GM18868 (cell line): ENCODE measurements around the gene IL1RAPL1.

Source experiments
- ATAC-seq: cut with Tn5 transposase; IDR thresholded peaks from one replicate; pipeline ENCODE4 v1.9.1; 2021; ENCODE audit warnings: mild to moderate bottlenecking, moderate library complexity; ENCODE audit not compliant: unreplicated experiment

Gene IL1RAPL1

GRCh38 chrX:28946846-28947245 is 359.6 kb downstream of the IL1RAPL1 start:
- ATAC-seq, result no peak

- no peak for ATAC-seq
Measured at GRCh38 chrX:28960063-28960462, 372.8 kb downstream of the IL1RAPL1 start.

GRCh38 chrX:28966331-28966730 is 379.1 kb downstream of the IL1RAPL1 start:
- no peak for ATAC-seq

GRCh38 chrX:28969126-28969525 is 381.9 kb downstream of the IL1RAPL1 start:
- ATAC-seq, result no peak

- ATAC-seq, result no peak
Measured at GRCh38 chrX:28979877-28980276, 392.6 kb downstream of the IL1RAPL1 start.

- ATAC-seq, result peak; percentile 63
Measured at GRCh38 chrX:28981952-28982351, 394.7 kb downstream of the IL1RAPL1 start.

- no peak for ATAC-seq
Measured at GRCh38 chrX:28988246-28988645, 401.0 kb downstream of the IL1RAPL1 start.

- ATAC-seq, result no peak
Measured at GRCh38 chrX:28997706-28998463, 410.6 kb downstream of the IL1RAPL1 start.

GRCh38 chrX:28998609-28999135 is 411.4 kb downstream of the IL1RAPL1 start:
- no peak for ATAC-seq

- no peak for ATAC-seq
Measured at GRCh38 chrX:29012867-29013266, 425.6 kb downstream of the IL1RAPL1 start.

- no peak for ATAC-seq
Measured at GRCh38 chrX:29023207-29023606, 436.0 kb downstream of the IL1RAPL1 start.

- no peak for ATAC-seq
Measured at GRCh38 chrX:29024871-29025270, 437.6 kb downstream of the IL1RAPL1 start.

GRCh38 chrX:29039501-29039900 is 452.3 kb downstream of the IL1RAPL1 start:
- no peak for ATAC-seq

- no peak for ATAC-seq
Measured at GRCh38 chrX:29040160-29040559, 452.9 kb downstream of the IL1RAPL1 start.

- no peak for ATAC-seq
Measured at GRCh38 chrX:29042341-29042740, 455.1 kb downstream of the IL1RAPL1 start.

- ATAC-seq, result no peak
Measured at GRCh38 chrX:29043746-29044145, 456.5 kb downstream of the IL1RAPL1 start.

- ATAC-seq, result no peak
Measured at GRCh38 chrX:29044423-29045184, 457.4 kb downstream of the IL1RAPL1 start.

GRCh38 chrX:29065477-29065876 is 478.2 kb downstream of the IL1RAPL1 start:
- ATAC-seq, result no peak

GRCh38 chrX:29066516-29066915 is 479.3 kb downstream of the IL1RAPL1 start:
- ATAC-seq, result no peak

- ATAC-seq, result no peak
Measured at GRCh38 chrX:29067351-29067750, 480.1 kb downstream of the IL1RAPL1 start.

GRCh38 chrX:29071525-29072320 is 484.5 kb downstream of the IL1RAPL1 start:
- no peak for ATAC-seq
